Lower leg skin (tissue), 3 donors: Measurements from ENCODE around the gene THSD4.

Experiments used
- POLR2A ChIP-seq, 2 donors: fragments of 450-650 bp; IDR thresholded peaks; one replicate each; pipeline ENCODE4 v1.6.1; 2016 to 2017; ENCODE audit warnings: antibody characterized with exemption in 2 of 2, mild to moderate bottlenecking in 1 of 2, moderate library complexity in 1 of 2
- TF ChIP-seq, protein P1 (sequence below), 3 donors: fragments of 450-650 bp; IDR thresholded peaks; one replicate each; pipeline ENCODE4 v1.5.1; 2016; ENCODE audit warnings: antibody characterized with exemption in 3 of 3, mild to moderate bottlenecking in 3 of 3, moderate library complexity in 2 of 3

DNA sequence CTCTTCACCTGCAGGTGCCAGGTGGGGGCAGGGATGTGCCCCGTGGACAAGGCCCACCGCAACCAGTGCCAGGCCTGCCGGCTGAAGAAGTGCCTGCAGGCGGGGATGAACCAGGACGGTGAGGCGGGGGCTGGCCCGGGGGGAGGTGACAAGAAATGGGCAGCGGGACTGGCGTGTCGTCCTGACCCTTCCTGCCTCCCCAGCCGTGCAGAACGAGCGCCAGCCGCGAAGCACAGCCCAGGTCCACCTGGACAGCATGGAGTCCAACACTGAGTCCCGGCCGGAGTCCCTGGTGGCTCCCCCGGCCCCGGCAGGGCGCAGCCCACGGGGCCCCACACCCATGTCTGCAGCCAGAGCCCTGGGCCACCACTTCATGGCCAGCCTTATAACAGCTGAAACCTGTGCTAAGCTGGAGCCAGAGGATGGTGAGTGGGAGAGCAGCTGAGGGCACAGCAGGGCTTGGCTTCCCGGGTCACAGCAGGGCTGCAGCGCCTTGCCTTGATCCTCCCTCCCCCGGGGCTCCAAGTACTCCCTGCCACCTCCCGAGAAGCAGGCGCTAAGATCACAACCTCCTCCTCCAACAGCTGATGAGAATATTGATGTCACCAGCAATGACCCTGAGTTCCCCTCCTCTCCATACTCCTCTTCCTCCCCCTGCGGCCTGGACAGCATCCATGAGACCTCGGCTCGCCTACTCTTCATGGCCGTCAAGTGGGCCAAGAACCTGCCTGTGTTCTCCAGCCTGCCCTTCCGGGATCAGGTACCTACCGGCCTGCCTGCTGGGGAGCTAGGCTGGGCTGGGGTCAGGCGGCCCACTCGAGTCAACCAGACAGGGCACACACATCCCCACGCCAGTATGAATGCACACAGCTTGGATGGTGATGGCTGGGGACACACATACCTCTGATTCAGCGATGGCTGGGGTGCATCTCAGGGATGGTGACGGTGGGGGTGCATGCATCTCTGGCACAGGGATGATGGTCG is 696.8 kb downstream of the THSD4 start:
- TF ChIP-seq, protein P1, sequence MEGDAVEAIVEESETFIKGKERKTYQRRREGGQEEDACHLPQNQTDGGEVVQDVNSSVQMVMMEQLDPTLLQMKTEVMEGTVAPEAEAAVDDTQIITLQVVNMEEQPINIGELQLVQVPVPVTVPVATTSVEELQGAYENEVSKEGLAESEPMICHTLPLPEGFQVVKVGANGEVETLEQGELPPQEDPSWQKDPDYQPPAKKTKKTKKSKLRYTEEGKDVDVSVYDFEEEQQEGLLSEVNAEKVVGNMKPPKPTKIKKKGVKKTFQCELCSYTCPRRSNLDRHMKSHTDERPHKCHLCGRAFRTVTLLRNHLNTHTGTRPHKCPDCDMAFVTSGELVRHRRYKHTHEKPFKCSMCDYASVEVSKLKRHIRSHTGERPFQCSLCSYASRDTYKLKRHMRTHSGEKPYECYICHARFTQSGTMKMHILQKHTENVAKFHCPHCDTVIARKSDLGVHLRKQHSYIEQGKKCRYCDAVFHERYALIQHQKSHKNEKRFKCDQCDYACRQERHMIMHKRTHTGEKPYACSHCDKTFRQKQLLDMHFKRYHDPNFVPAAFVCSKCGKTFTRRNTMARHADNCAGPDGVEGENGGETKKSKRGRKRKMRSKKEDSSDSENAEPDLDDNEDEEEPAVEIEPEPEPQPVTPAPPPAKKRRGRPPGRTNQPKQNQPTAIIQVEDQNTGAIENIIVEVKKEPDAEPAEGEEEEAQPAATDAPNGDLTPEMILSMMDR (IDR thresholded peaks at IDR 0.05) = no peak
- no peak for TF ChIP-seq POLR2A (IDR thresholded peaks at IDR 0.05)
